ENCODE data around the gene CUX1.

Gene CUX1

GRCh38 chr7:102236592-102237287, 419.3 kb downstream of the CUX1 start (continued):
- TF ChIP-seq ZNF169 (tag by site-specific recombination; IDR thresholded peaks at IDR 0.05): no peak
- TF ChIP-seq ZNF2 (tag by site-specific recombination; IDR thresholded peaks at IDR 0.05): 0 out of 2 replicates have a peak, but pooled peaks have one; percentile 35
- TF ChIP-seq KLF7 (tag by site-specific recombination; IDR thresholded peaks at IDR 0.05; ENCODE audit: borderline replicate concordance): no peak
- TF ChIP-seq ZNF10 (tag by site-specific recombination; IDR thresholded peaks at IDR 0.05): no peak
- peak; percentile 51; the same call in 1 of the 2 replicates for TF ChIP-seq ZFP69B (tag by site-specific recombination; IDR thresholded peaks at IDR 0.05)
- no peak for TF ChIP-seq SCRT1 (tag by site-specific recombination; IDR thresholded peaks at IDR 0.05; ENCODE audit: borderline replicate concordance)
- no peak for TF ChIP-seq ZNF623 (tag by site-specific recombination; IDR thresholded peaks at IDR 0.05)
- peak; percentile 78 for TF ChIP-seq ZIC2 (tag by site-specific recombination; IDR thresholded peaks at IDR 0.05)
- TF ChIP-seq ZNF18 (tag by site-specific recombination; IDR thresholded peaks at IDR 0.05): no peak
- peak; percentile 51 for TF ChIP-seq CTCF (tag by site-specific recombination; IDR thresholded peaks at IDR 0.05)
- peak; percentile 99 for TF ChIP-seq ZNF654 (tag by site-specific recombination; IDR thresholded peaks at IDR 0.05; ENCODE audit: low read depth)
- no peak for TF ChIP-seq ZNF692 (tag by site-specific recombination; IDR thresholded peaks at IDR 0.05)
- TF ChIP-seq SP2 (tag by site-specific recombination; IDR thresholded peaks at IDR 0.05): no peak
- TF ChIP-seq ZNF76 (tag by site-specific recombination; IDR thresholded peaks at IDR 0.05; ENCODE audit: borderline replicate concordance, low read depth): no peak
- no peak for TF ChIP-seq ZSCAN5A (tag by site-specific recombination; IDR thresholded peaks at IDR 0.05)

GRCh38 chr7:102239206-102239820, 421.9 kb downstream of the CUX1 start:
- Histone ChIP-seq H3K4me1 (ENCODE audit: control insufficient read depth, insufficient read depth, low read length) (no peaks in the 10 kb centered on the region), H3K36me3 (ENCODE audit: control insufficient read depth in 2 of 2, insufficient read depth in 1 of 2, low read length in 2 of 2) (peaks cover 4 to 19% of the 10 kb centered on the region in 2 experiments; a peak in 2 of 3 replicates), H3K4me3 (ENCODE audit: low read depth, low read length) (no peak overlapping the region), H3K27ac (ENCODE audit: extremely low read depth, low read depth, low read length) (no peak overlapping the region), H3K9me3 (ENCODE audit: control insufficient read depth, insufficient read depth, low read depth, low read length) (no peaks in the 10 kb centered on the region)
- no peak for TF ChIP-seq REST (tag by site-specific recombination; IDR thresholded peaks at IDR 0.05)
- POLR2A ChIA-PET: no interaction called here
- CTCF ChIA-PET: interaction anchor here (0.5 to 0.6 kb wide), 2 partner anchors 33 to 382 kb away, joined by 3 read pairs; no protein-coding TSS in a partner anchor
